NCI-H748 (cell line): ENCODE data around the gene B4GALT5.

Experiments used
- DNase-seq: peaks from one replicate; lab custom pipeline; 2025; ENCODE audit not compliant: unreplicated experiment; lab: John Stamatoyannopoulos, UW

B4GALT5 gene

DNA sequence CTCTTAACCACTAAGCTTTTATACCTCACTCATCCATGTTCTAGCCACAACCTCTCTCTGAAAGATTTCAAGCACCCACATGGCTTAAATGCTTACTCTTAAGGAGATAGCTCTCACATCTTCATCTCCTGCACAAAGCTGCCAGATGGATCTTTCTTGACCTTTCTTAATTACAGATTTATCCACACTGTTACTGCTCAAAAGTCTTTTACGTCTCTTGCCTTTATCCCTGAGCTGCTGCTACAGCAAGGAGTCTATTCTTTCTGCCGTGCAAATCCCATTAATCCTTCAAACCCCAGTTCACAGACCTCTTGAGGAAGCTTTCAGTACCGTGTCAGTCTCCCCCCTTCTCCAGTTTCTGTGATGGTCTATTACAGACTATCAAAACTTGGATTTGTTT, 54.6 kb downstream of the B4GALT5 start:
- DNase-seq: no peak

DNA sequence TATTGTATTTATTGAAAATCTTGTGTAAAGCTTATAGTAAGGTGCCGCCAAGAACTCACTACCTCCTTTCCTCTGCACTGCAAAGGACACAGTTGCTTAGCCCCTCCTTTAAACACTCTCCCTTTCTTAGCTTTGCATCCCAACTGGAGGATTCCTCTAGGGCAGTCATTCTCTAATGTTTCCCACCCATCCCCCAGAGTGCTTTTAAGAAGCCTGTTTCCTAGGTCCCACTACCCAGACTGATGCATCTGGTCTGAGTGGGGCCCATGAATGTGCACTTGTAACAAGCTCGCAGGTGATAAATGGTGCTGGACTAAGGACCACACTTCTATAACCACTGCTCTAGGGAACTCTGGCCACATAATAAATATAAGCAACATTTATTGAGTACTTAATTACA, 55.2 kb downstream of the B4GALT5 start:
- DNase-seq: no peak

DNA sequence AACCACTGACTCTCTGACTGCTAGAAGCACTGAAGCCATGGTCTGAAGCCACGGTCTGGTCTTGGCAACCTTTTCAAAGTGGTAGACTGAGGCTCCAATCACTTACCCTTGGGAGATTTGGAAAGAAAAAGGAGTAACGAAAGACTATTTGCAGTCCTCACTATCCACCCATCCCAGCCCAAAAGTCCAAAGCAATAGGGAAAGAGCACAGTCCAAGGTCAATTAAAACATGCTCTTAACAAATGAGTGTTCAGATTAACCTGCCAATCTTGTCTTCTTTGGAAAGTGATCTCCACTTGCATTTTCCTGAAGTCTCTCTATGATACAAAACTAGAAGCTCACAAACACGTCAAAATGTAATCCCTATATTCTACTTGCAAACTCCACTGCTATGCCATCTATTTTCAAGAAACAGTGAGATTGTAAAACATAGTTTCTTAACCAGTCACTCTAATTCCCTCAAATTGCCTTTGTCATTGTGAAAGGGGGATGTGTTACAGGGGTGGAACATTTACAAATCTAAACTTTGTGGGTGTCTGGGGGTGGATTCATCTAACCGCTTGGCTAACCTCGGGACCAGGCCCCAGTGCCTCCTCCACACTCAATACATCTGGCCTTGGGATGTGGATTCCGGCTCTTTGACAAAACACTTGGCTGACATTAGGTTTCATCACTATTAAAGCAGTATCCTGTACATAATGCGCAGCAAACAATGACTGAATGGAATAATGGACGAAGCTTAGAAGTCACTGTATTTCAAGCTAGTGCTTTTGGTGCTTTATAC, 56.4 kb downstream of the B4GALT5 start:
- DNase-seq: no peak

DNA sequence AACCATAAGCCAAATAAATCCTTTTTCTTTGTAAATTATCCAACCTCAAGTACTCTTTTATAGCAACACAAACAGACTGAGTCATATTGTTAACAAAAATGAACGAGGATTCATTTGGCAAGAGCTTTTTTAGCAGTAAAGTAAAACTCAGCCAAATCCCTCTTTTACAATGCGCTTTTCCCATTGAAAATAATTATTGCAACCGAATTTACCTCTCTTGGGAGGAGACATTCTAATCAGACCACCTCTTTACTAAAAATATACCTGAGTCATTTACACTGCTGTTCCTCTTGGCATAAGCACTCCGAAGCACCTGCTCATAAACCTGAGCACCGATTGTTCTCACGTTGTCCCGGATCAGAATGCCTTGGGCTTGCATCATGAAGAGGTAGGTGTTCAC, 57.4 kb downstream of the B4GALT5 start:
- no peak for DNase-seq

DNA sequence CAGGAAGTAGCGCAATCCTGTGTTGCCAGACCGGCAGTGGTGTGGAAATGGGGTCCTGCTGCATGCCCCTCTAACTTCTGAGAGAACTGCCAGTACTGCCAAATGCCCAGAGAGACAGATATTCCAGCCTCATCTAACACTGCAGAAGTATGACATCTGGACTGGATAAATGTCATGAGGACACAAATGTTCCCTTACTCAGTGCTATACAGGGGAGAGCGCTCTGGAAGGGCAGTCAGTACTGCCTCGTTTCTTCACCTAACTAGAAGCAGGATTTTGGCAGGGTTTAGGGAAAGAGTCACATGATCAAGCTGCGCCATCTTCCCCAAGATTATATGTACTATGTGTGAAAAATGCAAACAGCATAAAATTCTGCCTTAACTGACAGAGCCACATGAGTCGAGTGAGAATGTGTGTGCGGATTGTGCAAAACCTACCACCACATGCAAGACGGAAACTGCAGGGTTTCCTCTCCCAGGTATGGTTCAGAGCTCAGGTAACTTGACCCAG, 59.7 kb downstream of the B4GALT5 start:
- DNase-seq: no peak

DNA sequence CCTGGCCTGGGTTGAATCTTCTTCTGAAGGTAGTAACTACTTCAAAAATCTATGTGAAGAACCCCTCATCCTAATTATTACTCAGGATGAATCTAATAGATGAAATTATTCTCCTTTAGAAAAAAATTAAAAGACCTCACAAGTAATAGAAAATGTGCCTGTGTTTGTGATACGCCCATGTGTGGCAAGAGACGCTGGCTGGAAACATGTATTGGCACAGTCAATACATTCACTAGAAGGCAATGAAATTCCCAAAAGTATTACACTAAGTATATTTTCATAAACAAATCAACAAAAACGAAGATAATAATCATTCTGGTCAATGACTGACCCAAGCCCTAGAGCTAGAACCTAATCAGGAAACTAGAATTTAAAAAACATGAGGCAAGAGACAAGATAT, 64.0 kb downstream of the B4GALT5 start:
- no peak for DNase-seq

DNA sequence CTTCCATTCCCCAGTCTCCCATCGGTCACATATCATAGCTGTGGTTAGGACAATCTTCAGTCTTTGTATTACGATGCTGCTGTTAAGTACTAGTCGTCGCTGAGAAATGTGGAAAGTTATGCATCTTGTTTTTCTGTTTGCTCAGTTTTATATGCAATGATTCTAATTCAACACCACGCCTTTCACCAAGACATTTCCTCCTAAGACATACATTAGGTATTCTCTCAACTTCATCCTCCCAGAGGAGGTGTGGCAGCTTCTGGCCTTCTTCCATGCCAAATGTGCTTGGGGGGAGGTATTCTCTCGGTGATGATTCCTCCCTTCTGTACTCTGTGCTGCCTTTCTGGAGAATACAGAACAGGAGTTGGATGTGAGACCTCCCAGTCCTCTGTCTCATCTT, 66.1 kb downstream of the B4GALT5 start:
- no peak for DNase-seq

DNA sequence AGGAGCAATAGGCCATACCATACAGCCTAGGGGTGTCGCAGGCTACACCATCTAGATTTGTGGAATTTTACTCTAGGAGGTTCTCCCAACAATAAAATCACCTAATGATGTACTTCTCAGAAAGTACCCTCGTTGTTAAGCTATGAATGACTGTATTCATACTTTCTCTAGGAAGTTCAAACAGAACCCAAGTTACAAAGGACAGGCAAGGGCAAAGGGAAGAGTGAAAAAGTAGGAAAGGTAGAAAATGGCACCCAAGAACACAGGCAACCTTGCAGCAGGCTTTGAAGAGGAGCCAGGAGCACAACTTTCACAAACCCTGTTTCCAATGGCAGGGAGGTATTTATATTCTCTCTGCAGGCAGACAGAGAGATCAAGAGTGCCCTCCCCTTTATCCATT, 67.2 kb downstream of the B4GALT5 start:
- no peak for DNase-seq

DNA sequence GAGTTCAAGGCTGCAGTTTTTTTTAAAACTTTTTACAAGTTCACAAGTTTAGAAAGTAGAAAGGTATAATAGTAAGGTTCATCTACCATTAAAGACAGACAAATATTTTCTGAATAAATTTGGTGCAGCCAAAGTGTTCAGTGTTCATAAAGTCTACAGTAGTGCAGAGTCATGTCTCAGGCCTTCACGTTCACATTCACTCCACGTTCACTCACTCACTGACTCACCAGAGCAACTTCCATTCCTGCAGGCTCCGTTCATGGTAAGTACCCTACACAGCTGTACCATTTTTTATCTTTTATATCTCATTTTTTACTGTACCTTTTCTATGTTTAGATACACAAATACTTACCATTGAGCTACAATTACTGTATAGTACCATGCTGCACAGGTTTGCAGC, 67.6 kb downstream of the B4GALT5 start:
- DNase-seq: no peak

DNA sequence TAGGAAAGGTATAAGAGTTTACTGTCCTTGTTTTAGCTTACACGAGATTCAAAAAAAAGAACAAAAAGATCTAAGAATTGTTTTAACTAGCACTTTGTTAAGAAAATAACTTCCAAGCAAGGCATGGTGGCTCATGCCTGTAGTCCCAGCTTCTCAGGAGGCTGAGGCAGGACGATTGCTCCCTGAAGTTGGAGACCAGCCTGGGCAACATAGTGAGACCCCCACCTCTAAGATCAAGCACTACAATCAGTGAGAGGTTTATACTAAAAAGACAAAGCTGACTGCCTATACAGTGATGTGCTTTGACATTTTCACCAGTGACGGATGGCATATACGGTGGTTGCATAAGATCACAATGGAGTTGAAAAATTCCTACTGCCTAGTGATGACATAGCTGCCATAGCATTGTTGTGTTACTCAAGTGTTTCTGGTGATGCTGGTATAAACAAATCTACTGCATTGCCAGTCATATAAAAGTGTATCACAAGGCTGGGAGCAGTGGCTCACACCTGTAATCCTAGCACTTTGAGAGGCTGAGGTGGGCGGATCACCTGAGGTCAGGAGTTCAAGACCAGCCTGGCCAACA, 68.6 kb downstream of the B4GALT5 start:
- DNase-seq: no peak

DNA sequence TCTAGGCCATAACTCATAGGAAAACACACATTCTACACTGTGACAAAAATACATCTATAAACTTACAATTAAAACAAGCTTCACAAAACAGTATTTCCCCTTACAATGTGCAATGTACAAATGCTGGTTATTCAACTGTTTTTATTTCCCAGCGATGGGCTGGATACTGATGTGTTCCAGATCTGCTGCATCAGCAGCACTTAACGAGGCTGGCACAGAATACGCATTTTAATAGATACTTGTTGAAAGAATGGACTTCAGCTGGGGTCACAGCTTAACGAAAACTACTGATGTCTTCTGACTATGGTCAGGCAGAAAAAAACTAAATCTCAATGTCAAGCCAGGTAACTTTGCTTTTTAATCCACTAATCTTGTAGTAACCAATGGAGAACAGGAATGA, 70.9 kb downstream of the B4GALT5 start:
- no peak for DNase-seq

DNA sequence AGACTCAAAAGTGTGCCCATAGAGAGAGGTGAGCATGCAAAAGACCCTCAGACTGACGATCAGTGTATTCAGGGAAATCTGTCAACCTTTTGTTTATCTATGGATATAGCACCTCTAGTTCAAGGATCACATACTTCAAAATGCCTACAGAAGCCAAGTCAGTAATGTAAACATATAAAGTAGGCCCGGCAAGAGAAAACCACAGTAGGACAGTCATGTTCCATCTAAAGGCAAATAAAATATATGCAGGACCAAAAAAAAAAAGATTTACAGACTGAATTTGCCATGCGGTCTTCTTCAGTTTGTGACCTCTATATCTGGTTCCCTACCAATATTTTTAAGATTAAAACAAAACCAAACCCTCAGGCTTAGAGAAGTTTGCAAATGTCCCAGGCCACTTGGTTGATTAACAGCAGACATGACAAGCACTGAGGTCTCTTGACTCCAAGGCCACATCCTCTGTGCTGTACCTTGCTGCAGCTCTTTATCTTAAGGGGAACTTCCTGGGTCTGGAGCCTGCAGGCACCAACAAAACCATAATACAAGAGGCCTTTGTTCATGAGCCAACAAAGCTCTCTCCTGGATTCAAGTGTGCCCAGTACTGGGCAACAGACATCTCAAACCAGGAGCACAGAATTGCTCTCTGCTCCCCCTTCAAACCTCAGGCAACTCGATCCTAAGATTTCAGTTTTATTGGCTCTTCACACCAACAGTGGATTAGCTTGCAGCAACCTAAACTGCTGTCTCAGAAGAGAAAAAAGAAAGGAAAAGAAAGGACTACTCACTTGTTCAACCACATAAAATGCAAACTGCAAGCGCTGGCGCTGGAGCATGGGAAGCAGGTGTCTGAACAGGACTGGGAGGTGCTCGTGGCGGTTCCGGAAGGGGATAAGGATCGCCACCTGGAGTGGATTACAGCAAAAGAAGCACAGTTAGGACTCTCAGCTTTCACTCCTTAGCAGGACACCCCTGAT, 71.7 kb downstream of the B4GALT5 start:
- DNase-seq: no peak

DNA sequence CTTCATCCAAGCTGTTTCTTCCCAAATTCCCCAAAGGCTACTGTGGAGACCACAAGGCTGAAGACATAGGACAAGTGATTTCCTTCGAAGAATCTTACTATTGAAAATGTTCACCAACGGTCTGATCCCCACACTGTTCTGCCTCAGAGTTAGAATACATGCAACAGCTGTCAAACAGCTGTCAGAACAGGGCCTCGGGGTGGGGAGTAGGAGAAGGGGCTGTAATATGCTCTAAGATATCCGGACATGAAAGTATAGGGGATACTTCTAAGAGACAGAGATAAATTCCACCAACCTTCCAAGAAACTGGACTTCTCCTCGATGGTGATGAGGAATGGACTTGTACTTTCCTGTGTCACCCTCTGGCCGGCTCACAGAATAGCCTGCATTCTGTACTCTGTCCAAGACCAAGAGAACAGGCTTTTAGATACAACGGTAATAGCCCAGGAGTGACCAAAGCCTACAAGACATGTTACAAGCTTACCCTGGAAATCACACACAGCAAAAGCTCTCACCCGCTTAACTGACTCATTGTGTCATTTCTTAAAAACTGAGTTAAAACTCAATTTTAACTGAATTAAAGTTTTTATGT, 76.5 kb downstream of the B4GALT5 start:
- no peak for DNase-seq

DNA sequence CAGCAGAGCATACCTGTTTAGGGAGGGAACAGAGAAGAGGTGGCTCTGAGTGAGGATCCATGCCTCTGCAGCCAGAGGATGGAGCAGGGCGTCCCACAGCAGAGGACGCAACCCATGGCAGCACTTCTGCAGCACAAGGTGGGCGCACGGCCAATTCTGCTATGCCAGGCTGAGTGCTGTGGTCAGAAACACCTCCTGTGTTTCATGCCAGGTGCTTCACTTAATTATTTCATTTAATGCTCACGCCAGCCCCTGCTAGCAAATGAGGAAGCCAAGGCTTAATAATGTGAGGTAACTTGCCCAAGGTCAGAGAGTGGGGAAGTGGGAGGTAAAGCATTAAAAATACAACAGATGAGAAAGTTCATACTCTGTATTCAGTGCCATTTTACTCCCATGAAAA, 77.2 kb downstream of the B4GALT5 start:
- DNase-seq: no peak

DNA sequence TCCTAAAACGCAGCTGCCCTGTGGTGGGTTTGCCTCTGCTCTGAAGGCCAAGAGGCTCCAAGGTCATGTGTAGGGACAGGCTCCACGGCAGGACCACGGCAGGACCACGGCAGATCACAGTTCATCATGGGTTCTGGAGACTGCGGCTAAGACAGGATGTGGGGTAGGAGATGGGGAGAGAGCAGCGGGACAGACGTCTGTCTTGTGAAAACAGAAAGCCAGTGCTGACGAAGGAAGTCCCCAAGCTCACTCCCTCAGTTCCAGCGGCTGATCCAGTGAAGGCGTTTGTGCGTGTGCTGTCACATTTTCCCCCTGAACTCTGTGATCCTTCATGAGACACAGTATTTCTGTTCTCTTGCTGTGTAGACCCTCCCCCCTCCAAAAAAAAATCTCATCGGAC, 77.8 kb downstream of the B4GALT5 start:
- no peak for DNase-seq

DNA sequence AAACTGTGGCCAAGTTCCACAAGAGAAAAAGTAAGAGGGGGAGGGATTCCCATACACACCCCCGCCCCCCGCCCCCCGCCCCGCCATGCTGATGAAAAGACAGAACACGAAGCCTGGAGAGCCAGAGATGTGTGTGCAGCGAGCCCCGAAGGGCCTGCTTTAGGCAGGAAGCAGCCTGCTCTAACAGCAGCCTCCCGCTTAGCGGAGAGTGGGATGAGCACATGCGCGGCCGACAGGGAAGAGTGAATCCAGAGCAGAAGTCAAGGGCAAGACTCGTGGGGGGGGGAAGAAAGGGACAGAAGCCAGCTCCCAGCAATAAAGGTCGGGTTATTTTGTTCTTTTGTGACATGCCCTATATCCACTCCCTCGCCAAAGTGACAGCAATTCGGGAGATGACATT, 78.5 kb downstream of the B4GALT5 start:
- no peak for DNase-seq

DNA sequence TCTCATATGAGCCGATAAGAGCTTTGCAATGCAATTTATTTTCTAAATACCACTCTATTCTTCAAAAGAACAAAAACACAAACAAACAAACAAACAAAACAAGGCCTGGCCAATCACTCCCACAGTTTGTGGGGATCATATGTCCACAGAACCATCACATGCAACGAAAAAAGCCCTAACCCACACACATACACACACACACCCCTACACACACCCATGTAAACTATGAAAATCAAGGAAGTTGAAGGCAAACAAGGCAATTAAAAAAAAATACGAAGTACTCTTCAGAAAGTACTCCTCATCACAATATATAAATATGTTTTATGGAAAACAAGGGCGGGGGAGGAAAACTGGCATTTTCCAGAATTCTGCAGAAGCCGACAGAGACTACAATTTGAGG, 79.6 kb downstream of the B4GALT5 start:
- DNase-seq: no peak

DNA sequence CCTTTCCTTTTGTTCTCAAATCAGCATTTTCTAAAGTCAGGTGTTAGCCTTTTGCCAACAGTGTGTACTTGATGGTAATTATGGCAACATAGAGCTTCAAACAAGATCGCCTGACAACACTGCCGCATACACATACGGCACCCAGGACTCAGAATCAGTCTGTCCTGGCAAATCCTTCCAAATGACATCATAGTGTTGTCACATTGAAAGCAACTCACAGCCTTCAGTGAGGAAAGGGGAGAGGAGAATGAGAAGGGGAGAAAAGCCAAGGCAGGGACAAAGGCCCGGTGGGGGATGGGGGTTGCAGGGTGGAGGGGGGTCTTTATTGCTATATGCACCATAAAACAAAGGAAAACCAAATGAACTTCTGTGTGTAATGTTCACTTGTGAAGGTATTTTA, 80.0 kb downstream of the B4GALT5 start:
- no peak for DNase-seq

DNA sequence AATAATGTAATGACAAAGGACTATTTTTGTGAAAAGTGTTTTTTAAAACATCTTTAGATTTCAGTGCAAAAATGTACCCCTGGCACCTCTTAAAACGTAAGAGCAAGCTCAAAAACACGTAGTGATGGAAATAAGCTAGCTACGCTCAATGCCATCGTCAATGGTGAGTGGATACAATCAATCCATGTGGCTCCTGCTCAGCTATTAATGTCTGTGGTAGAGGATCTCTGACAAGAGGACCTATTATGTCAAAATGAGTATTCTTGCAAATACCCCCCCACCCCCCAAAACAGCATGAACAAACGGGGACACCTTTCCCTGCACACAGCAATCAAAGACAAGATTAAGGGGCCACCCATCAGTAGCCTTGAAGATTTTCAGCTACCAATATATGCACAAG, 80.7 kb downstream of the B4GALT5 start:
- no peak for DNase-seq

DNA sequence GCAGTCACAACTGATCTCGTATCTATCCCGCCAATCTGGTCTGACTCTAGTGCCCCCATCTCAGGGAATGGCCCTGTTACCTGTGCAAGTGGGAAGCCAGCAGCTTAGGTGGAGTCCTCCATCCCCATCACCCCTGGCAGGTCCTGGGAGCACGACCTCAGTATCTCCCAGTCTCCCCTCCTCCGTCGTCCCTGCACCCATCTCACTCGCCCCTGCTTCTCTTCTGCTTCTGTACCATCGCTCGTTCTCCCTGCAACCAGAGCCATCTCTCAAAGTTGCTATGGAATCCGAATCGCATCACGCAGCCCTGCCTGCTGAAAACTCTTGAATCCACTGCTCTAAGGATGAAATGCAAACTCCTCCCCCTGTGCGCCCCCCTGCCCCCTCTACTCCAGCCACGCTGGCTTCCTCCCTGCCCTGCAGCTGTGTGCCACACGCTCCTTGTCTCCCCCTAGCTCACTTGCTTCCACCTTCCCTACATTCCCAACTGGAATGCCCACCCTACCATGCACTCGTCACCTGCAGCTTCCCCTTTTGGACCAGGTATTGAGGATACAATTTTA, 81.7 kb downstream of the B4GALT5 start:
- no peak for DNase-seq
